ENCODE results near the gene SEC24C.

DNA sequence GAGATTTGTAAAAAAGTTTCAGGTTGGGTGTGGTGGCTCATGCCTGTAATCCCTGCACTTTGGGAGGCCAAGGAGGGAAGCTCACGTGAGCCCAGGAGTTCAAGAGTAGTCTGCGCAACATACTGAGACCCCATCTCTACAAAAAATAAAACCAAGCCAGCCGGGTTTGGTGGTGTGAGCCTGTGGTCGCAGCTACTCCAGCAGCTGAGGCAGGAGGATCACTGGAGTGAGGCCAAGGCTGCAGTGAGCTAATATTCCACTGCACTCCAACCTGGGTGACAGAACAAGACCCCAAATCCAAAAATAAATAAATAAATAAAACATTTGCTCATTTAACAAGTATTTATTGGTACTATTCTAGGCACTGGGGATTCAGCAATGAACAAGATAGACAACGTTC is 36.1 kb downstream of the SEC24C start:
- no peak for TF ChIP-seq EZH2 (IDR thresholded peaks at IDR 0.05; ENCODE audit: insufficient read depth, low read length)
- TF ChIP-seq, protein P1, sequence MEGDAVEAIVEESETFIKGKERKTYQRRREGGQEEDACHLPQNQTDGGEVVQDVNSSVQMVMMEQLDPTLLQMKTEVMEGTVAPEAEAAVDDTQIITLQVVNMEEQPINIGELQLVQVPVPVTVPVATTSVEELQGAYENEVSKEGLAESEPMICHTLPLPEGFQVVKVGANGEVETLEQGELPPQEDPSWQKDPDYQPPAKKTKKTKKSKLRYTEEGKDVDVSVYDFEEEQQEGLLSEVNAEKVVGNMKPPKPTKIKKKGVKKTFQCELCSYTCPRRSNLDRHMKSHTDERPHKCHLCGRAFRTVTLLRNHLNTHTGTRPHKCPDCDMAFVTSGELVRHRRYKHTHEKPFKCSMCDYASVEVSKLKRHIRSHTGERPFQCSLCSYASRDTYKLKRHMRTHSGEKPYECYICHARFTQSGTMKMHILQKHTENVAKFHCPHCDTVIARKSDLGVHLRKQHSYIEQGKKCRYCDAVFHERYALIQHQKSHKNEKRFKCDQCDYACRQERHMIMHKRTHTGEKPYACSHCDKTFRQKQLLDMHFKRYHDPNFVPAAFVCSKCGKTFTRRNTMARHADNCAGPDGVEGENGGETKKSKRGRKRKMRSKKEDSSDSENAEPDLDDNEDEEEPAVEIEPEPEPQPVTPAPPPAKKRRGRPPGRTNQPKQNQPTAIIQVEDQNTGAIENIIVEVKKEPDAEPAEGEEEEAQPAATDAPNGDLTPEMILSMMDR (IDR thresholded peaks at IDR 0.05; ENCODE audit: insufficient read depth, low read depth, low read length), result no peak

All from astrocyte (in vitro differentiated cells and primary cell).